Lower lobe of right lung (tissue), 2 donors: Measurements from ENCODE around the gene RPL15. TPM values are rescaled to one million over a fixed set of nuclear protein-coding genes. Genes with fewer than 3 reads are reported as not detected.

Experiments used
- ATAC-seq, 2 donors: fragments of 200-7000 bp; cut with Tn5 transposase; one replicate each; pipeline ENCODE4 v1.9.1; 2020 to 2022; ENCODE audit warnings: mild to moderate bottlenecking in 2 of 2, moderate library complexity in 2 of 2
- DNase-seq: peaks from one replicate; pipeline ENCODE4 v3.0.0-alpha.2; 2020
- H3K27ac ChIP-seq: fragments of 200-600 bp; one replicate; pipeline ENCODE4 v1.8.0; 2022
- H3K27me3 ChIP-seq: fragments of 200-600 bp; one replicate; pipeline ENCODE4 v1.8.0; 2022; ENCODE audit warnings: low read depth
- H3K36me3 ChIP-seq: fragments of 200-600 bp; one replicate; pipeline ENCODE4 v1.8.0; 2022; ENCODE audit warnings: mild to moderate bottlenecking
- H3K4me1 ChIP-seq: fragments of 200-600 bp; one replicate; pipeline ENCODE4 v1.8.0; 2022
- H3K4me3 ChIP-seq: fragments of 200-600 bp; one replicate; pipeline ENCODE4 v1.8.0; 2022; ENCODE audit warnings: mild to moderate bottlenecking
- H3K9me3 ChIP-seq: fragments of 200-600 bp; one replicate; pipeline ENCODE4 v1.8.0; 2022
- intact Hi-C: fragments of 100-400 bp; cut with DNase I; formaldehyde crosslinking; loops from one replicate; pipeline ENCODE4 v1.11.0; 2022
- total RNA-seq: library from RNA; stranded (reverse); fragmentation: NEBNext Ultra II Directional; extraction: Animal tissue kit (Norgen Biotek cat#: 25700); gene quantifications from one replicate; pipeline ENCODE4 v1.2.1, GENCODE V29; 2021
- TF ChIP-seq, protein P1 (sequence below): fragments of 200-600 bp; IDR thresholded peaks from one replicate; pipeline ENCODE4 v1.8.0; 2022; ENCODE audit warnings: antibody characterized with exemption, mild to moderate bottlenecking
- donor health status: DM: no; HTN: yes; CAD: no; lungs with severe emphysema.

Gene RPL15
- total RNA-seq, 1 donor from 2014 or later, result 1,413 TPM

DNA sequence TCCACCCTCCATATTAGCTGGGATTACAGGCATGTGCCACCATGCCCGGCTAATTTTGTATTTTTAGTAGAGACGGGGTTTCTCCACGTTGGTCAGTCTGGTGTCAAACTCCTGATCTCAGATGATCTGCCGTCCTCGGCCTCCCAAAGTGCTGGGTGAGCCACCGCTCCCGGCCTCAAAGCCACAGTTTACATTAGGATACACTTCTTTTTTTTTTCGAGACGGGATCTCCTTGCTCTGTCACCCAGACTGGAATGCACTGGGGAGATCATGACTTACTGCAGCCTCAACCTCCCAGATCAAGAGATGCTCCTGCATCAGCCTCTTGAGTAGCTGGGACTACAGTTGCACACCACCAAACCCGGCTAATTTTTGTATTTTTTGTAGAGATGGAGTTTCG, 25.6 kb downstream of the RPL15 start:
- TF ChIP-seq, protein P1, sequence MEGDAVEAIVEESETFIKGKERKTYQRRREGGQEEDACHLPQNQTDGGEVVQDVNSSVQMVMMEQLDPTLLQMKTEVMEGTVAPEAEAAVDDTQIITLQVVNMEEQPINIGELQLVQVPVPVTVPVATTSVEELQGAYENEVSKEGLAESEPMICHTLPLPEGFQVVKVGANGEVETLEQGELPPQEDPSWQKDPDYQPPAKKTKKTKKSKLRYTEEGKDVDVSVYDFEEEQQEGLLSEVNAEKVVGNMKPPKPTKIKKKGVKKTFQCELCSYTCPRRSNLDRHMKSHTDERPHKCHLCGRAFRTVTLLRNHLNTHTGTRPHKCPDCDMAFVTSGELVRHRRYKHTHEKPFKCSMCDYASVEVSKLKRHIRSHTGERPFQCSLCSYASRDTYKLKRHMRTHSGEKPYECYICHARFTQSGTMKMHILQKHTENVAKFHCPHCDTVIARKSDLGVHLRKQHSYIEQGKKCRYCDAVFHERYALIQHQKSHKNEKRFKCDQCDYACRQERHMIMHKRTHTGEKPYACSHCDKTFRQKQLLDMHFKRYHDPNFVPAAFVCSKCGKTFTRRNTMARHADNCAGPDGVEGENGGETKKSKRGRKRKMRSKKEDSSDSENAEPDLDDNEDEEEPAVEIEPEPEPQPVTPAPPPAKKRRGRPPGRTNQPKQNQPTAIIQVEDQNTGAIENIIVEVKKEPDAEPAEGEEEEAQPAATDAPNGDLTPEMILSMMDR, result no peak
- no peaks in the 10 kb centered on the region for H3K9me3 ChIP-seq

DNA sequence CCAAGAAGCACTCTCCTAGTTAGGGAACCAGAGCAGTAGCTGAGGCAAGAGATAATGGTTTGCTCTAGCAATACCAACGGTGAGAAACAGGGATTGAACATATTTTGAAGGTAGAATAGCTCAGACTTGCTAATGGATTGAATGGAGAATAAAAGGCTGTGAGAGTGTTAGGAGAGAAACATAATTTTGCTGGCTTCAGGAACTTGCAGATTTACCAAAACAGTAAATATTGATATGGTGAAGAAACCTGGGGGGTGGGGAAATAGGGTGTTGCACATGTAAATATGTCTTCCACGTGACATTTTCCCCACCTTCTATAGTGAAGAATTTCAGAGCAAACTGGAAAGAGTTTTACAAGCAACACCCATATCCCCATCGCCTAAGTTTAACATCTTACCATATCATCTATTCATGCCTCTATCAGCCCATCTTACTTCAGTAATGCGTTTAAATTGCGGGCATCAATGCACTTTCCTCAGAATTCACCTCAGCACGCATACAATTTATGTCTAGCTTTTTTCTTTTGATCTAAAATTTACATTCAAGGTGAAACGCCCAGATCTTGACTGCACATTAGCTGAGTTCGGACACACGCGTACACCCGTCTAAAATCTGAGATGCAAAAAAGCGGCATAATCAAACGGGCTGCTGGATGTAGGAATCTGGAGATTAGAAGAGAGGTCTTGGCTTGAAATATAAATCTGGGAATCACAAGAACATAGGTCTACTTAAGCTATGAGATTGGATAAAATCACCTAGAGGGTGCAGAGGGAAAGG, 27.3 kb downstream of the RPL15 start:
- TF ChIP-seq, protein P1, result no peak
- Histone ChIP-seq H3K27ac (peak overlapping the region; percentile 96), H3K36me3 (no peaks in the 10 kb centered on the region), H3K4me3 (peak overlapping the region; percentile 79), H3K4me1 (peaks cover 34% of the 10 kb centered on the region), H3K27me3 (no peaks in the 10 kb centered on the region), H3K9me3 (no peaks in the 10 kb centered on the region)
- DNase-seq, result no peak
- ATAC-seq, result no peak
- intact Hi-C loops, result no loop called here

More for the DNA sequence above, 25.6 kb downstream of the RPL15 start:
- intact Hi-C loops, result no loop called here
- peaks cover 18% of the 10 kb centered on the region for H3K4me1 ChIP-seq
- no peak overlapping the region for H3K4me3 ChIP-seq
- ATAC-seq, result no peak
- no peaks in the 10 kb centered on the region for H3K36me3 ChIP-seq
- DNase-seq, result no peak
- H3K27ac ChIP-seq, result no peak overlapping the region
- no peaks in the 10 kb centered on the region for H3K27me3 ChIP-seq

DNA sequence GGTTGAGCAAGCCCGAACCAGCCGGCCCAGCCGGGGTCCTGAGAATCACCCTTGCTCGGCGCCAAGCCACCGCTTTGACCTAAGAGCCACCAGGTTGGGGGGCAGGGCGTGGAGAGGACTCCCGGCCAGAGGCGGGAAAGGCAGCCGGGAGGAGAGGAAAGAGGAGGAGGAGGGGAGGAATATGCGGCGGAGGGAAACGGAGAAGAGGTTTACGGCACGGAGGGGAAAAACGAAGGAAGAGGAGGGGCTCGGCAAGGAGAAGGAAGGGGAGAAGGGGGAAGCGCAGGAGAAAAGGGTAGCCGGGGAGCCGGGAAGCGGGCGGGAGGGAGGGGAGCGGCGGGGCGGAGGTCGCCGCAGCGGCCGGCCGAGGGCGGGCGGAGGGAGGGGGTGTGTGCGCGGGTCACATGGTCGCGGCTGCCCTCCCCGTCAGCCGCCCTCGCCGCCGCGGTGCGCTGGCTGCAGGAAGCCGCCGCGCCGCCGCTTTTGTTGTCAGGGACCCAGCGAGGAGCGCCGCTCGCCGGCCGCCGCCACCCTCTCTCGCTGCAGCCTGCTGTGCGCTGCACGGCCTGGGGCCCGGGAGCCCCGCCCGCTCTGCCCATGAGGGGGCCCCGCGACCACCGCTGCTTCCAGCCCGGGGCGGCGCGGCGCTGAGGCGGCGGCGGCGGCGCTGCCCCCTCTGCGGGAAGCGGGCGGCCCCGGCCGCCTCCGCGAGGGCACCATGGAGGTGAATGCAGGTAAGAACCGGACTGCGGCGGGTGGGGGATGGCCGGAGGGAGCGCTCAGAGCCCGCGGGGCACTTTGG, 28.1 kb downstream of the RPL15 start, which contains the start of gene NR1D2:
NR1D2 (plus strand) TSS at position 426 of the 802 bp plus-strand sequence; CDS start at position 719, 293 bp downstream.
- ATAC-seq, result peak; percentile 82 to 83
- intact Hi-C loops, result no loop called here
- DNase-seq, result peak; percentile 89
- H3K9me3 ChIP-seq, result no peaks in the 10 kb centered on the region
- H3K36me3 ChIP-seq, result no peaks in the 10 kb centered on the region
- peak within 1 kb of the TSS; percentile 96 for H3K27ac ChIP-seq
- peaks cover 43% of the 10 kb centered on the region for H3K4me1 ChIP-seq
- TF ChIP-seq, protein P1, result no peak
- peak within 1 kb of the TSS; percentile 79 for H3K4me3 ChIP-seq
- no peaks in the 10 kb centered on the region for H3K27me3 ChIP-seq

DNA sequence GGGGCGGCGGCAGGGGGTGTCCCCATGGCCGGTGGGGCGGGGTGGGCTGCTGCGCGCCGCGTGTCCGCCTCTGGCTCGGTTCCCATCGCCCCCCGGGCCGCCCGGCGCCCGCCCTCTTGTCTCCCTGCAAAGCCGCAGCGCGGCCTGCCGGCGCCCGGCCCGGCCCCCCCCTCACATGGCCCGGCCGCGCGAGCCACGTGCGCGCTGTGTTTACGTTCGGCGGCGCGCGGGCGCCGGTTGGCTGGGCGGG, 28.7 kb downstream of the RPL15 start:
- H3K36me3 ChIP-seq, result no peaks in the 10 kb centered on the region
- no peak for ATAC-seq
- no peaks in the 10 kb centered on the region for H3K9me3 ChIP-seq
- H3K27ac ChIP-seq, result peak overlapping the region; percentile 96
- DNase-seq, result no peak
- H3K4me1 ChIP-seq, result peaks cover 48% of the 10 kb centered on the region
- peak overlapping the region; percentile 79 for H3K4me3 ChIP-seq
- no peaks in the 10 kb centered on the region for H3K27me3 ChIP-seq
- TF ChIP-seq, protein P1, result no peak
- intact Hi-C loops, result no loop called here

DNA sequence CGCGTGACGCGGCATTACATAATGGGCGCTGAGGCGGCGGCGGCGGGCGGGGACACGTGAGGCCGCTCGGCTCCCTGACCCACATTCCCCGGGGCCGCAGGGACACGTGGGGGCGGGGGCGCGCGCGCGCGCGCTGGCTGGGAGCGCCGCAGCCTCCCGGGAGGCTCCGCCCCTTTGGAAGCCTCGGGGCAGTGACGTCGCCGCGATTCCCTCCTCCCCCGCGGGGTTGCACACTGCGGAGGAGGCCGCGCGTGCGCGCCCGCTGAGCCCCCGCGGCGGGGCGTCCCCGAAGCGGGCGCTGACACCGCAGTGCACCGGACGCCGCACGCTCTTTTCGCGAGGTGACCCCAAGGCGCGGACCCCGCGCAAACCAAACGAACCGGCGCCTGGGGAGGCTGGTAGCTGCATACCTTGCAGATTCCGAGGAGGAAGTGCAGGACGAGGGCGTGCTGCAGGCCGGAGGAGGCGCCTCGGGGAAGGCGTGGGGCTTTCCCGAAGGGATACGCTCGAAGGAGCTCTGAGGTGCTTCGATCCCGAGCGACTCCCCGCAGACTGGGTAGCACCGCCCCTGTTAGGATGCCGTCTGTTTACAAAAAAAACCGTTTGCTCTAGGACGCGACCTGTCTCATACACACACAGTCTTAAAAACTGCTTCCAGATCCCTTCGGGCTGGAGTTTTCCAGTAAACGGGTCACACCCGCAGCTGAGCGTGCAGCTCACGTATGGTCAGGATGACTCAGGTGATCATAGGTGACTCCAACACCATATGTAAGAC, 29.2 kb downstream of the RPL15 start:
- intact Hi-C loops, result no loop called here
- peak; percentile 99 for DNase-seq
- H3K9me3 ChIP-seq, result no peaks in the 10 kb centered on the region
- ATAC-seq, result peak; percentile 95 to 98
- H3K4me3 ChIP-seq, result peak overlapping the region; percentile 79
- no peaks in the 10 kb centered on the region for H3K27me3 ChIP-seq
- peak overlapping the region; percentile 96 for H3K27ac ChIP-seq
- H3K36me3 ChIP-seq, result no peaks in the 10 kb centered on the region
- H3K4me1 ChIP-seq, result peaks cover 53% of the 10 kb centered on the region
- TF ChIP-seq, protein P1, result no peak
